Mucosa of rectum (tissue), 2 donors: ENCODE results near the gene GJA3.
"Not testable (repeated sequence)": the region's sequence is repeated elsewhere in the genome, so short reads cannot be mapped to it uniquely, and the experiment has no call there.

Source experiments
- H3K27ac ChIP-seq, 2 donors: one replicate each; pipeline ENCODE4 v1.7.0; 2013; ENCODE audit warnings: inconsistent platforms in 2 of 2, low read depth in 2 of 2, low read length in 2 of 2
- H3K27me3 ChIP-seq, 2 donors: one replicate each; pipeline ENCODE4 v1.7.0; 2013; ENCODE audit warnings: low read length in 2 of 2; ENCODE audit not compliant: control insufficient read depth in 2 of 2, insufficient read depth in 2 of 2
- H3K36me3 ChIP-seq, 2 donors: one replicate each; pipeline ENCODE4 v1.7.0; 2013; ENCODE audit warnings: low read length in 2 of 2; ENCODE audit not compliant: control insufficient read depth in 2 of 2, insufficient read depth in 2 of 2
- H3K4me1 ChIP-seq, 2 donors: one replicate each; pipeline ENCODE4 v1.7.0; 2013; ENCODE audit warnings: low read length in 2 of 2, mild to moderate bottlenecking in 1 of 2; ENCODE audit not compliant: control insufficient read depth in 2 of 2, insufficient read depth in 2 of 2
- H3K4me3 ChIP-seq, 2 donors: one replicate each; pipeline ENCODE4 v1.7.0; 2013; ENCODE audit warnings: low read length in 2 of 2
- H3K9ac ChIP-seq, 2 donors: one replicate each; pipeline ENCODE4 v1.7.0; 2013; ENCODE audit warnings: low read length in 2 of 2, low read depth in 1 of 2, mild to moderate bottlenecking in 1 of 2
- H3K9me3 ChIP-seq, 2 donors: one replicate each; pipeline ENCODE4 v1.7.0; 2013; ENCODE audit warnings: low read length in 2 of 2; ENCODE audit not compliant: control insufficient read depth in 2 of 2
- donor health status: healthy.
- donor health status: Normal muscosa, but diverticular disease.

GJA3 gene

GRCh38 chr13:20170921-20171320 is 10.1 kb upstream of the GJA3 start:
- Histone ChIP-seq H3K4me3 (no peak overlapping the region), H3K4me1 (no peaks in the 10 kb centered on the region), H3K9ac (no peak overlapping the region), H3K9me3 (no peaks in the 10 kb centered on the region), H3K27ac (no peak overlapping the region), H3K36me3 (no peaks in the 10 kb centered on the region), H3K27me3 (peaks cover 0 to 3% of the 10 kb centered on the region in 2 donors)

- peaks cover 0 to 3% of the 10 kb centered on the region in 2 donors for H3K4me1 ChIP-seq
- no peak overlapping the region for H3K9ac ChIP-seq
- no peaks in the 10 kb centered on the region for H3K9me3 ChIP-seq
- H3K27ac ChIP-seq: no peak overlapping the region
- H3K27me3 ChIP-seq: no peaks in the 10 kb centered on the region
- no peaks in the 10 kb centered on the region for H3K36me3 ChIP-seq
- no peak overlapping the region for H3K4me3 ChIP-seq
Observed at GRCh38 chr13:20168396-20168795, 7.5 kb upstream of the GJA3 start.

DNA sequence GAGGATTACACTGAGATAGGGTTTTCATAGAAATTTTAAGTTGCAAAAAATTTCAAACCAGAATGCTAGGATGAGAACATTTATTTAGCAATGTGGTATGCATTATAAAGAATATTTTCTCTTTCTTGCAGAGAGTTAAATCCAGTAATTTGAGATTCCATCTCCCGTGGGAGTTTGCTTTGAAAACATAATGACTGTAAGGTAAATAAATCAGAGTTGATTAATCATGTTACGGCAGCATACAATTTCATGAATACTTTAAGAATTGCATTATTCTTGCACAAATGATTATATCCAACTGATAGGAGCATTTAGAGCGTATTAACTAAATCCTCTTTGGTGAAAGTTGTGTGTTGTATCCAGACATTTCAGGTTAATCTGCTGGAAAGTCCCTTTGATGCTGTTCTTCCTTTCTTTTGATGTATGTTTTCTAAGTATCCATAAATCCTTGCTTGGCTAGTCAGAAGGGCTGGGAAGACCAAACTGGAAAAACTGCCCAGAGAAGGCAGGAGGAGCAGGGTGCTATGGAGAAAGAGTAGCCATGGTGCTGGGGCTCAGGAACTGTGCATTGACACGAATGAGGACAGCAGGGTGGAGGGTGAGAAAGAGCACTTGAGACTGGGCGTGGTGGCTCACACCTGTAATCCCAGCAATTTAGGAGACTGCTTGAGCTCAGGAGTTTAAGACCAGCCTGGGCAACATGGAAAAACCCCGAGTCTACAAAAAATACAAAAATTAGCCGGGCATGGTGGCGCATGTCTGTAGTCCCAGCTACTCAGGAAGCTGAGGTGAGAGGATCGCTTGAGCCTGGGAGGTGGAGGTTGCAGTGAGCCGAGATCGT is 4.8 kb upstream of the GJA3 start:
- H3K9ac ChIP-seq: no peak overlapping the region
- no peaks in the 10 kb centered on the region for H3K36me3 ChIP-seq
- H3K9me3 ChIP-seq: no peaks in the 10 kb centered on the region
- no peak overlapping the region for H3K4me3 ChIP-seq
- H3K27me3 ChIP-seq: peaks cover 8 to 10% of the 10 kb centered on the region in 2 donors
- peaks cover under 1 to 3% of the 10 kb centered on the region in 2 donors for H3K4me1 ChIP-seq
- no peak overlapping the region for H3K27ac ChIP-seq

DNA sequence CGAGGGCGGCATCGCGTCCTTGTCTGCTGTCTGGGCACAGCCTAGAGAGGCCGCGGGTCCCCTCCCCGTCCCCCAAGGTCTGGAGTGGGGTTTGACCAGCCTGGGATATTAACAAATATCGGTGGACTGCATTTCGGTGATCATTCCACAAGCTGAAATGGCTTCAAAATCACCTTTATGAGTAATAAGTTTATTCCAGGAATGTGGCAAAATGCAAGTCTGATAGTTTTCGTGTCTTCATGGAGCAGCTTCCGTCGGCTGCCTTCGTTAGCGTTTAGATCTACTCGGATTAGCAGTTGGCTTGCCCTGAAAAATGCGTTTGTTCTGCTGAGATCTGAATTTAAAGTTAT is 1.1 kb upstream of the GJA3 start:
- Histone ChIP-seq H3K36me3 (no peaks in the 10 kb centered on the region), H3K9me3 (no peaks in the 10 kb centered on the region), H3K27me3 (peaks cover 30 to 38% of the 10 kb centered on the region in 2 donors), H3K4me1 (peaks cover 5 to 6% of the 10 kb centered on the region in 2 donors), H3K4me3 (no peak overlapping the region), H3K27ac (no peak overlapping the region), H3K9ac (no peak overlapping the region)

DNA sequence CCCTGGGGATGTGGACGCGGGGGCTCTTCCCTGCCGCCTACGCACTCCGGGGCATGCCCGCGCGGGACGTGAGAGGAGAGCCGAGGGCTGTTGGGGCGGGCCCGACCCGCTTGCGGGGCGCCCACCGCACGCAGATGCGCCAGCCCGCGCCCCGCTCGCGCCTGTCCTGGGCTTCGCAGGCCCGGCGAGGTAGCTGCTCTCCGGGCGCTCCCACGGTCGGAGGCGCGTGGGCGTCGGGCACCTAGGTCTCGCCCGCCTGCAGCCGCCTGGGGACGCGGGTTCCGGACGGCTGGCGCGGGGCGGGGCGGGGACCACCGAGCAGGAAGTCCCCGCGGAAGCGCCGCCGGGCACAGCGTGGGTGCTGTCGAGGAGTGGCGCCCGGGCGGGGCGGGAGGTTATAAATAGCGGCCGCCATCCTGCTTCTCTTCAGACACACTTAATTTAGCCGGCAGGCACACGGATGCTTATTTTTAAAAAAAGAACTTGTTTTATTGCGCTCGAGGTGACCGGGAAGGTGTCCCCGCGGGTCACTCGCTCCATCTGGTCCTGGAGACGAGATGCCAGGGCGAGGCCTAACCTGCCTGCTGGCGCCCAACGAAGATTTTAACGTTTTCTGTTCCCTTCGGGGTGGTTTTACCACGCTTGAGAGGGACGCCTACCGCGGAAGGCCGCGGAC is 561 bp upstream of the GJA3 start:
- H3K27me3 ChIP-seq: peaks cover 32 to 41% of the 10 kb centered on the region in 2 donors
- peak overlapping the region; percentile 13 to 39 for H3K4me3 ChIP-seq
- H3K9me3 ChIP-seq: no peaks in the 10 kb centered on the region
- H3K27ac ChIP-seq: no peak overlapping the region
- no peaks in the 10 kb centered on the region for H3K36me3 ChIP-seq
- peaks cover 5 to 6% of the 10 kb centered on the region in 2 donors for H3K4me1 ChIP-seq
- H3K9ac ChIP-seq: no peak overlapping the region

DNA sequence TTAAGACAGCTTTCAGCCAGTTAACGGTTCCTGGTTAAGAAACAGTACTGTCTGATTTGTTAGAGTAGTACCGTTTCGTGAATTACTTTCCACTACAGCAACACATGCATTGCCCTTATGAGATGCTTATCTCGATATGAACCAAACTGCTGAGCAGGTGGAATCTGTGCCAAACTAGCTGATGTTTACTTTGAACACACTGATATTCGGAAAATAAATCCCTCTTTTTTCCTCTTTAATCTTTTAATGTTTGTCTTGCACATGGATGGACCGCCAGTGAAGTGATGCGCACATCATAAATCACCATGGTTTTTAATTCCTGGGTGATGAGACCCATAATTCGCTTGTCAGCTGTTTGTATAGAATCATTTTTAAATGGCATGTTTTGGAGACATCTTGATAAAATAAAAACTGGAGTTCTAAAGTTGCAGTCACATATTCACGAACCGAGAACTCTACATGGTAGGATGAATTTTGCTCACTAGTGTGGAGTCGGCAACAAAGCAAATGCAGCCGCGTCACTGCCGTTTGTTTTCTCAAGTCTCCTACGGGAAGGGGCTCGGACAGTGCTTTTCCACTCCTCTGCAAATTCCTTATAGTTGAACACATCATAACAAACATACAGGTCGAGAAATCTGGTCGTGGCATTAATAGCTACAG is 1.1 kb downstream of the GJA3 start:
- no peak overlapping the region for H3K9ac ChIP-seq
- no peaks in the 10 kb centered on the region for H3K9me3 ChIP-seq
- no peak overlapping the region for H3K27ac ChIP-seq
- H3K36me3 ChIP-seq: no peaks in the 10 kb centered on the region
- H3K4me1 ChIP-seq: peaks cover 5 to 6% of the 10 kb centered on the region in 2 donors
- peaks cover 35 to 44% of the 10 kb centered on the region in 2 donors for H3K27me3 ChIP-seq
- no peak overlapping the region for H3K4me3 ChIP-seq

- Histone ChIP-seq H3K27me3 (peaks cover 32 to 44% of the 10 kb centered on the region in 2 donors), H3K9ac (no peak overlapping the region), H3K4me1 (peaks cover 3 to 5% of the 10 kb centered on the region in 2 donors), H3K4me3 (no peak overlapping the region), H3K27ac (no peak overlapping the region), H3K9me3 (no peaks in the 10 kb centered on the region), H3K36me3 (no peaks in the 10 kb centered on the region)
Observed at GRCh38 chr13:20157151-20157796, 3.6 kb downstream of the GJA3 start.

DNA sequence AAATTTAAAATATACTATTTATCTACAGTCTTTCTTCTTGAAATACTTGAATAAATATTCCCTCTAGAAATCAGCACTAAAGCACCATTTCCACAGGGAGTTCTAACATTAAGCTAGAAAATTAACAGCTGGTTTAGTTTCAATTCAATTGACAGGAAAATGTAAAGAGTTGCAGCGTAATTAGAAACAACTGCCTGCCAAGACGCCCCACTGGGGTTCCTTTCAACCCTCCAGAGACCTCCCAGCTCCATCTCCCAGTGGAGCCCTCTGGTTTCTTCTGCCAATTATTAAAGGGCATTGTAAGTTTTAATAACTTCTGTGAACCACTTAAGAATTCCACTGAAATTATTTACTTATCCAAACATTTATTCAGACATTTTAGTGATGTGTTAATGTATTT is 4.2 kb downstream of the GJA3 start:
- peaks cover 26 to 41% of the 10 kb centered on the region in 2 donors for H3K27me3 ChIP-seq
- H3K27ac ChIP-seq: no peak overlapping the region
- H3K9me3 ChIP-seq: no peaks in the 10 kb centered on the region
- no peak overlapping the region for H3K9ac ChIP-seq
- peaks cover 3 to 5% of the 10 kb centered on the region in 2 donors for H3K4me1 ChIP-seq
- H3K36me3 ChIP-seq: no peaks in the 10 kb centered on the region
- no peak overlapping the region for H3K4me3 ChIP-seq

DNA sequence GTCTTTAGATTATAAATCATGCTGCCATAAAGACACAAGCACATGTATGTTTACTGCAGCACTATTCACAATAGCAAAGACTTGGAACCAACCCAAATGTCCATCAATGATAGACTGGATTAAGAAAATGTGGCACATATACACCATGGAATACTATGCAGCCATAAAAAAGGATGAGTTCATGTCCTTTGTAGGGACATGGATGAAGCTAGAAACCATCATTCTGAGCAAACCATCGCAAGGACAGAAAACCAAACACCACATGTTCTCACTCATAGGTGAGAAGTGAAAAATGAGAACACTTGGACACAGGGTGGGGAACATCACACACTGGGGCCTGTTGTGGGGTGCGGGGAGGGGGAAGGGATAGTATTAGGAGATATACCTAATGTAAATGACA is 7.6 kb downstream of the GJA3 start:
- not testable (repeated sequence) for H3K9me3 ChIP-seq, H3K36me3 ChIP-seq, H3K27ac ChIP-seq, H3K4me1 ChIP-seq, H3K9ac ChIP-seq, H3K4me3 ChIP-seq
- peaks cover 13 to 25% of the 10 kb centered on the region in 2 donors for H3K27me3 ChIP-seq

GRCh38 chr13:20151612-20152011 is 9.2 kb downstream of the GJA3 start:
- H3K9me3 ChIP-seq: no peaks in the 10 kb centered on the region
- H3K4me1 ChIP-seq: no peaks in the 10 kb centered on the region
- no peak overlapping the region for H3K4me3 ChIP-seq
- H3K27ac ChIP-seq: no peak overlapping the region
- H3K36me3 ChIP-seq: no peaks in the 10 kb centered on the region
- no peak overlapping the region for H3K9ac ChIP-seq
- H3K27me3 ChIP-seq: peaks cover 3 to 13% of the 10 kb centered on the region in 2 donors
